H1 (cell line): Measurements from ENCODE around the gene PARD3. TPM values are rescaled to one million over a fixed set of nuclear protein-coding genes. Genes with fewer than 3 reads are reported as not detected.

Experiments
- CTCF ChIA-PET: fragments of 300-600 bp; sonication (Branson Sonifier 250); formaldehyde crosslinking; loops from one replicate; lab custom pipeline; 2021; ENCODE audit not compliant: partially characterized antibody; lab: Charles Lee
- POLR2A ChIA-PET: fragments of 300-600 bp; sonication (Branson Sonifier 250); formaldehyde crosslinking; loops from one replicate; lab custom pipeline; 2021; ENCODE audit warnings: inconsistent platforms; ENCODE audit not compliant: partially characterized antibody; lab: Charles Lee
- DNase-seq, 2 experiments: peaks; one replicate each; pipeline versions ENCODE4 v3.0.0 to v3.0.0-alpha.2; 2010 to 2022; ENCODE audit warnings: low spot score in 2 of 2, low read depth in 1 of 2, mixed read lengths in 1 of 2
- FAIRE-seq: peaks from 2 replicates; lab custom pipeline; 2011; peaks lifted over from hg19 to GRCh38; lab: Jason Lieb, UNC
- H2AFZ ChIP-seq: 2 replicates; pipeline ENCODE4 v1.8.1; 2012; ENCODE audit warnings: low read length, inconsistent platforms
- H2AK5ac ChIP-seq: 2 replicates; pipeline ENCODE4 v1.6.1; 2013; ENCODE audit warnings: low read depth, low read length
- H2BK120ac ChIP-seq: replicated peaks from 2 replicates; pipeline ENCODE3; 2013; ENCODE audit warnings: low read depth, low read length, inconsistent platforms
- H2BK12ac ChIP-seq: 2 replicates; pipeline ENCODE4 v1.6.1; 2013; ENCODE audit warnings: low read depth, low read length
- H2BK15ac ChIP-seq: 2 replicates; pipeline ENCODE4 v1.6.1; 2013; ENCODE audit warnings: low read length
- H2BK20ac ChIP-seq: 2 replicates; pipeline ENCODE4 v1.6.1; 2013; ENCODE audit warnings: low read length
- H2BK5ac ChIP-seq: 2 replicates; pipeline ENCODE4 v1.6.1; 2013; ENCODE audit warnings: low read depth, low read length
- H3K14ac ChIP-seq: 2 replicates; pipeline ENCODE4 v1.6.1; 2013; ENCODE audit warnings: inconsistent platforms; ENCODE audit not compliant: insufficient read length
- H3K18ac ChIP-seq: 2 replicates; pipeline ENCODE4 v1.6.1; 2013; ENCODE audit warnings: low read length; ENCODE audit errors: extremely low read depth
- H3K23ac ChIP-seq: 2 replicates; pipeline ENCODE4 v1.6.1; 2013; ENCODE audit warnings: inconsistent platforms; ENCODE audit not compliant: insufficient read length
- H3K23me2 ChIP-seq: 2 replicates; pipeline ENCODE4 v1.6.1; 2013; ENCODE audit warnings: low read depth, low read length
- H3K27ac ChIP-seq: 2 replicates; pipeline ENCODE4 v1.6.1; 2011; ENCODE audit warnings: low read depth, low read length, inconsistent platforms
- H3K27me3 ChIP-seq, 4 experiments: replicated peaks in 1 of 4; 1 replicate in 1 of 4; 2 replicates in 3 of 4; pipeline versions ENCODE4 v1.6.1 to v1.8.1; 2011 to 2013; ENCODE audit warnings: low read length in 3 of 4, mild to moderate bottlenecking in 3 of 4, inconsistent platforms in 2 of 4, mixed read lengths in 2 of 4, moderate library complexity in 1 of 4; ENCODE audit not compliant: control insufficient read depth in 3 of 4, insufficient read depth in 3 of 4; ENCODE audit errors: extremely low read depth in 1 of 4
- H3K36me3 ChIP-seq, 4 experiments: 2 replicates each; pipeline versions ENCODE4 v1.6.1 to v1.8.1; 2011 to 2013; ENCODE audit warnings: mild to moderate bottlenecking in 4 of 4, low read length in 3 of 4, moderate library complexity in 2 of 4, control low read depth in 1 of 4, inconsistent platforms in 1 of 4; ENCODE audit not compliant: insufficient read depth in 4 of 4, control insufficient read depth in 2 of 4
- H3K4ac ChIP-seq: replicated peaks from 2 replicates; pipeline ENCODE3; 2013; ENCODE audit warnings: low read length, low read depth, mixed read lengths, inconsistent platforms; ENCODE audit not compliant: insufficient read length
- H3K4me1 ChIP-seq, 4 experiments: replicated peaks in 1 of 4; 1 replicate in 1 of 4; 2 replicates in 3 of 4; pipeline versions ENCODE4 v1.6.1 to v1.8.1; 2011 to 2013; ENCODE audit warnings: low read length in 3 of 4, inconsistent platforms in 2 of 4, mixed read lengths in 1 of 4; ENCODE audit not compliant: insufficient read depth in 4 of 4, control insufficient read depth in 3 of 4
- H3K4me2 ChIP-seq, 2 experiments: 2 replicates each; pipeline versions ENCODE4 v1.6.1 to v1.8.1; 2011 to 2013; ENCODE audit warnings: low read depth in 2 of 2, low read length in 2 of 2, control low read depth in 1 of 2, inconsistent platforms in 1 of 2, mild to moderate bottlenecking in 1 of 2; ENCODE audit not compliant: insufficient read depth in 1 of 2
- H3K4me3 ChIP-seq, 4 experiments: fragments of 200-600, 300-600 bp in 1 of 4; sonication (generic), shearing (Covaris generic), sonication (Bioruptor Twin) in 1 of 4; 2 replicates each; pipeline versions ENCODE4 v1.5.1 to v1.8.1; 2011 to 2016; ENCODE audit warnings: low read length in 4 of 4, low read depth in 3 of 4, control low read depth in 2 of 4, inconsistent platforms in 2 of 4, mild to moderate bottlenecking in 2 of 4, mixed read lengths in 1 of 4, moderate library complexity in 1 of 4; ENCODE audit not compliant: insufficient read depth in 2 of 4; ENCODE audit errors: extremely low read depth in 1 of 4
- H3K56ac ChIP-seq: replicated peaks from 2 replicates; pipeline ENCODE3; 2013; ENCODE audit warnings: low read depth, mild to moderate bottlenecking, mixed read lengths, low read length, inconsistent platforms; ENCODE audit not compliant: insufficient read length
- H3K79me1 ChIP-seq: 2 replicates; pipeline ENCODE4 v1.6.1; 2013; ENCODE audit warnings: low read depth, low read length, control low read depth
- H3K79me2 ChIP-seq, 2 experiments: 2 replicates each; pipeline versions ENCODE4 v1.6.1 to v1.8.1; 2012 to 2013; ENCODE audit warnings: low read length in 2 of 2, mild to moderate bottlenecking in 2 of 2, inconsistent platforms in 1 of 2; ENCODE audit not compliant: insufficient read depth in 2 of 2, control insufficient read depth in 1 of 2
- H3K9ac ChIP-seq, 4 experiments: replicated peaks in 1 of 4; 1 replicate in 1 of 4; 2 replicates in 3 of 4; pipeline versions ENCODE4 v1.6.1 to v1.8.1; 2011 to 2013; ENCODE audit warnings: low read depth in 3 of 4, low read length in 3 of 4, control low read depth in 2 of 4, mild to moderate bottlenecking in 2 of 4, moderate library complexity in 2 of 4, inconsistent platforms in 1 of 4; ENCODE audit errors: extremely low read depth in 1 of 4
- H3K9me3 ChIP-seq, 2 experiments: 2 replicates each; pipeline versions ENCODE4 v1.6.1 to v1.8.1; 2012 to 2013; ENCODE audit warnings: mild to moderate bottlenecking in 2 of 2, moderate library complexity in 2 of 2, control low read depth in 1 of 2, inconsistent platforms in 1 of 2, low read depth in 1 of 2, low read length in 1 of 2, mixed read lengths in 1 of 2; ENCODE audit not compliant: insufficient read depth in 2 of 2
- H4K20me1 ChIP-seq, 2 experiments: replicated peaks in 1 of 2; 2 replicates each; pipeline versions ENCODE3 to v1.8.1; 2011 to 2013; ENCODE audit warnings: inconsistent platforms in 2 of 2, low read length in 2 of 2, mild to moderate bottlenecking in 1 of 2; ENCODE audit not compliant: insufficient read depth in 2 of 2, control insufficient read depth in 1 of 2
- H4K5ac ChIP-seq: 2 replicates; pipeline ENCODE4 v1.6.1; 2013; ENCODE audit warnings: low read length, low read depth, mixed read lengths, inconsistent platforms; ENCODE audit not compliant: insufficient read length
- H4K8ac ChIP-seq: 2 replicates; pipeline ENCODE4 v1.8.0; 2013; ENCODE audit warnings: mild to moderate bottlenecking, moderate library complexity, low read length, inconsistent platforms; ENCODE audit not compliant: insufficient read depth; ENCODE audit errors: extremely low read depth
- H4K91ac ChIP-seq: replicated peaks from 2 replicates; pipeline ENCODE3; 2013; ENCODE audit warnings: low read length, mixed read lengths, inconsistent platforms; ENCODE audit not compliant: insufficient read length
- E2F6 ChIP-seq: IDR thresholded peaks from 2 replicates; pipeline ENCODE4 v1.6.1; 2012; ENCODE audit warnings: inconsistent platforms
- JUND ChIP-seq: IDR thresholded peaks from 2 replicates; pipeline ENCODE4 v1.6.1; 2011; ENCODE audit warnings: mild to moderate bottlenecking, improper control_type of control experiment, low read length
- NRF1 ChIP-seq: IDR thresholded peaks from 2 replicates; pipeline ENCODE4 v1.6.1; 2011; ENCODE audit warnings: mild to moderate bottlenecking, low read depth, low read length, improper control_type of control experiment
- RNF2 ChIP-seq: fragments of 200-900, 300-1000 bp; sonication (generic); IDR thresholded peaks from 2 replicates; pipeline ENCODE4 v1.7.1; 2016; ENCODE audit warnings: borderline replicate concordance, low read depth, mild to moderate bottlenecking, antibody characterized with exemption, low read length; ENCODE audit not compliant: poor library complexity, severe bottlenecking; ENCODE audit errors: missing control alignments
- RXRA ChIP-seq: IDR thresholded peaks from 2 replicates; pipeline ENCODE4 v1.6.1; 2011; ENCODE audit warnings: low read depth, mild to moderate bottlenecking, low read length, moderate library complexity; ENCODE audit not compliant: insufficient read depth
- SAP30 ChIP-seq: fragments of 300-600 bp; sonication (generic); IDR thresholded peaks from 2 replicates; pipeline ENCODE4 v1.7.1; 2012; ENCODE audit warnings: low read length, moderate library complexity, mild to moderate bottlenecking, inconsistent platforms; ENCODE audit not compliant: insufficient read depth, insufficient replicate concordance
- SIN3A ChIP-seq, 2 experiments: IDR thresholded peaks in 1 of 2; conservative IDR thresholded peaks in 1 of 2; 2 replicates each; pipeline ENCODE4 v1.6.1; 2011 to 2012; ENCODE audit warnings: low read length in 2 of 2, improper control_type of control experiment in 1 of 2, low read depth in 1 of 2, mild to moderate bottlenecking in 1 of 2
- SP2 ChIP-seq: IDR thresholded peaks from 2 replicates; pipeline ENCODE4 v1.6.1; 2012; ENCODE audit warnings: mild to moderate bottlenecking, low read length, inconsistent platforms
- TAF7 ChIP-seq: optimal IDR thresholded peaks from 2 replicates; pipeline ENCODE3; 2011; ENCODE audit warnings: low read depth, mild to moderate bottlenecking, inconsistent platforms, low read length, moderate library complexity, borderline replicate concordance
- TBP ChIP-seq: IDR thresholded peaks from 2 replicates; pipeline ENCODE4 v1.6.1; 2011; ENCODE audit warnings: low read depth, low read length, improper control_type of control experiment
- TCF12 ChIP-seq: IDR thresholded peaks from 2 replicates; pipeline ENCODE4 v1.6.1; 2011; ENCODE audit warnings: low read depth, mild to moderate bottlenecking, low read length
- ZNF274 ChIP-seq: IDR thresholded peaks from 2 replicates; pipeline ENCODE4 v1.7.0; 2012; ENCODE audit warnings: low read length, borderline replicate concordance; ENCODE audit errors: extremely low read depth
- WGBS, 2 experiments: shearing (Covaris generic) in 1 of 2; methylation state at CpG; one replicate each; pipeline versions ENCODE4 v1.1.6 to v1.1.7; 2013 to 2015; ENCODE audit warnings: low lambda C conversion rate in 2 of 2, mixed read lengths in 2 of 2, inconsistent platforms in 1 of 2, low coverage in 1 of 2, missing lambda C conversion rate in 1 of 2; ENCODE audit not compliant: insufficient replicate concordance in 2 of 2, insufficient coverage in 1 of 2, insufficient read length in 1 of 2; ENCODE audit errors: extremely low coverage in 1 of 2, missing lambda C conversion rate in 1 of 2; 5-methylcytosine and 5-hydroxymethylcytosine counted together
- polyA plus RNA-seq, 7 experiments: library from polyadenylated mRNA; depleted of rRNA in 3 of 7; stranded (reverse) in 5 of 7; unstranded in 2 of 7; fragments of >200 nt in 5 of 7; fragments of 200-250 nt in 2 of 7; gene quantifications; 1 replicate in 5 of 7; 2 replicates in 1 of 7; 4 replicates in 1 of 7; pipeline versions ENCODE4 v1.2.1 to v1.2.3, GENCODE V29; 2011 to 2013; ENCODE audit warnings: missing spikeins in 2 of 7, mixed read lengths in 2 of 7
- total RNA-seq: library from RNA; stranded (reverse); fragmentation: NEBNext Ultra II Directional; extraction: Animal tissue kit (Norgen Biotek cat#: 25700); gene quantifications from 2 replicates; pipeline ENCODE4 v1.2.1, GENCODE V29; 2021

The PARD3 gene
- total and polyA plus RNA-seq, 2 of the 8 experiments (the other 6 are each of a cell fraction or from before 2014, with no cell fraction given), result 19.7 to 49.1 TPM

DNA sequence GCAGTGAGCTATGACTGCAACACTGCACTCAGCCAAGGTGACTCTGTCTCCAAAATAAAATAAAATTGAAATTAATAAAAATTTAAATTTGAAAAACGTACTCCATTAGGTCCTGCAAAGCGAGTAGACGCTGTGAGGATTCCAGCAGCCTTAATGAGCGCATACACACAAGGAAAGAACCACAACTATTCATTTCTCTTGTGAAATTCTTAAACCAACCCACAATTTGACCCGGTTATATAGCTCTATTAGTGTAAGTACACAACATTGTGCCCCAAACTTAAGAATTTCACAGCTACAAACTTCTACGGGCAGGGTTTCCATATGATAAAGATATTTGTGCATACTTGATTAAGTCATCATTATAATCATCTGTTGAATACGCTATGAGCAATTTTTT is 84.4 kb downstream of the PARD3 start:
- Histone ChIP-seq H3K4ac (no peak overlapping the region), H3K56ac (no peak overlapping the region), H3K14ac (no peak overlapping the region), H2BK12ac (no peak overlapping the region), H3K9me3 (no peaks in the 10 kb centered on the region), H2AK5ac (no peak overlapping the region), H2BK120ac (no peak overlapping the region), H3K79me2 (peaks cover 6 to 93% of the 10 kb centered on the region in 2 experiments; a peak in 3 of 4 replicates), H3K4me1 (no peaks in the 10 kb centered on the region), H2AFZ (no peak overlapping the region), H3K4me2 (no peak overlapping the region), H4K5ac (no peak overlapping the region), H3K27me3 (no peaks in the 10 kb centered on the region), H4K8ac (no peak overlapping the region), H3K79me1 (peaks cover 7% of the 10 kb centered on the region; the same call in 1 of the 2 replicates), H3K23ac (no peak overlapping the region), H2BK15ac (no peak overlapping the region), H2BK5ac (no peak overlapping the region), H3K23me2 (peaks cover 3% of the 10 kb centered on the region; the same call in 1 of the 2 replicates), H3K18ac (no peak overlapping the region), H4K91ac (no peak overlapping the region), H2BK20ac (no peak overlapping the region), H3K4me3 (no peak overlapping the region), H3K9ac (no peak overlapping the region), H3K36me3 (no peaks in the 10 kb centered on the region), H3K27ac (no peak overlapping the region), H4K20me1 (peaks cover 3 to 8% of the 10 kb centered on the region in 2 experiments)
- FAIRE-seq (no peak), DNase-seq (no peak)
- ChIA-PET POLR2A (interaction anchor here (0.8 to 1.2 kb wide), 2 partner anchors 9 to 80 kb away, joined by 3 read pairs; no protein-coding TSS in a partner anchor), CTCF (interaction anchor here (0.6 to 4.2 kb wide), 17 partner anchors 9 to 997 kb away, joined by 3 to 29 read pairs (median 4); no protein-coding TSS in a partner anchor)
- WGBS, 2 experiments, result 92% methylated on average over 7 of the region's 7 CpGs; no CpG with 5 or more reads in 1 of the 2 experiments
- TF ChIP-seq NRF1 (no peak), TAF7 (no peak), ZNF274 (no peak), SAP30 (no peak), SIN3A (conservative IDR thresholded peaks at IDR 0.05 in 1 of 2, IDR thresholded peaks at IDR 0.05 in 1 of 2; ENCODE audit: low read depth in 1 of 2, low read length in 2 of 2) (no peak), RNF2 (no peak), RXRA (no peak), E2F6 (no peak), JUND (no peak), TCF12 (no peak), SP2 (no peak), TBP (no peak)
